Astrocyte (in vitro differentiated cells and primary cell): Measurements from ENCODE around the gene AUTS2.

ENCODE experiments used
- EZH2 ChIP-seq: IDR thresholded peaks from 2 replicates; pipeline ENCODE4 v1.6.1; 2012; ENCODE audit warnings: mild to moderate bottlenecking, low read length, inconsistent platforms; ENCODE audit not compliant: insufficient read depth
- TF ChIP-seq, protein P1 (sequence below): IDR thresholded peaks from 2 replicates; pipeline ENCODE4 v1.5.1; 2011; ENCODE audit warnings: low read depth, mild to moderate bottlenecking, inconsistent platforms, low read length, moderate library complexity; ENCODE audit not compliant: insufficient read depth

DNA sequence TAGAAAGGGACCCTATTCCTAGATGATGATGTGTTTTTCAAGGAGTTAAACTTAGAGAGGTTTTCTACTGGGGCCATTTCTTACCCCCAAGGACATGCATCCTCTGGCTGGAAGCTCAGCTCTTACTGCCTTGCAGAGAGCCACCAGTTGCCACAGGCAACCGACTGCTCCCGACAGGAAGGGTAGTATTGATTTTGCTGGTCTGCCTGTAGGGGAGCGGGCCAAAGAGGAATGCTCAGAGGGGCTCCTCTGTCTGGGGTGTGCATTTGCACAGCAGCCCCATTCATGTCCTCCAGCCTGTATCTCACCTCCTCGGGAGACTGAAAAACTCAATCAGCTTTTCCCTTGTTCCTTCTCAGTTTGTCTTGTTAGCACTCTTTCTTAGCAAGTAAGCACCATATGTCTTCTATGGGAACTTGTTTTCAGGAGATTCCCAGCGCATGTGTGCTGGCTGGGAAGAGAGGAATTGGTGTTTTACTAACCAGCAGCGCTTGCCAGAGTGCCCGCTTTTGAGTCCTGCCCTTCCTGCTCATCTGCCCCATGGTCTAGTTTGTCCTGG lies 794.7 kb downstream of the AUTS2 start:
- TF ChIP-seq EZH2: no peak
- TF ChIP-seq, protein P1, sequence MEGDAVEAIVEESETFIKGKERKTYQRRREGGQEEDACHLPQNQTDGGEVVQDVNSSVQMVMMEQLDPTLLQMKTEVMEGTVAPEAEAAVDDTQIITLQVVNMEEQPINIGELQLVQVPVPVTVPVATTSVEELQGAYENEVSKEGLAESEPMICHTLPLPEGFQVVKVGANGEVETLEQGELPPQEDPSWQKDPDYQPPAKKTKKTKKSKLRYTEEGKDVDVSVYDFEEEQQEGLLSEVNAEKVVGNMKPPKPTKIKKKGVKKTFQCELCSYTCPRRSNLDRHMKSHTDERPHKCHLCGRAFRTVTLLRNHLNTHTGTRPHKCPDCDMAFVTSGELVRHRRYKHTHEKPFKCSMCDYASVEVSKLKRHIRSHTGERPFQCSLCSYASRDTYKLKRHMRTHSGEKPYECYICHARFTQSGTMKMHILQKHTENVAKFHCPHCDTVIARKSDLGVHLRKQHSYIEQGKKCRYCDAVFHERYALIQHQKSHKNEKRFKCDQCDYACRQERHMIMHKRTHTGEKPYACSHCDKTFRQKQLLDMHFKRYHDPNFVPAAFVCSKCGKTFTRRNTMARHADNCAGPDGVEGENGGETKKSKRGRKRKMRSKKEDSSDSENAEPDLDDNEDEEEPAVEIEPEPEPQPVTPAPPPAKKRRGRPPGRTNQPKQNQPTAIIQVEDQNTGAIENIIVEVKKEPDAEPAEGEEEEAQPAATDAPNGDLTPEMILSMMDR: no peak
